GM06990 (cell line): ENCODE data around the gene EYA3.
A peak's percentile ranks its signal among the peaks of the same experiment; 100 is the strongest.

Source experiments
- DNase-seq: peaks from one replicate; pipeline ENCODE4 v3.0.0-alpha.2; 2011; ENCODE audit not compliant: insufficient read length; ENCODE audit errors: extremely low read depth
- H3K27me3 ChIP-seq: replicated peaks from 2 replicates; pipeline ENCODE4 v1.6.0; 2011; ENCODE audit warnings: low read length; ENCODE audit not compliant: control insufficient read depth, insufficient read depth
- H3K36me3 ChIP-seq: 2 replicates; pipeline ENCODE4 v1.5.1; 2011; ENCODE audit warnings: low read length; ENCODE audit not compliant: control insufficient read depth, insufficient read depth
- H3K4me3 ChIP-seq: replicated peaks from 2 replicates; pipeline ENCODE4 v1.5.1; 2011; ENCODE audit warnings: low read depth, mild to moderate bottlenecking, control low read depth, low read length
- CTCF ChIP-seq: IDR thresholded peaks from 2 replicates; pipeline ENCODE4 v1.5.1; 2011; ENCODE audit warnings: low read length, control low read depth, mild to moderate bottlenecking, inconsistent platforms; ENCODE audit not compliant: insufficient read depth, poor library complexity, severe bottlenecking

Gene EYA3

GRCh38 chr1:28039341-28039740 is 49.1 kb downstream of the EYA3 start:
- peaks cover 3% of the 10 kb centered on the region for H3K36me3 ChIP-seq
- H3K4me3 ChIP-seq = no peak overlapping the region
- H3K27me3 ChIP-seq = no peaks in the 10 kb centered on the region
- DNase-seq = no peak
- no peak for TF ChIP-seq CTCF

DNA sequence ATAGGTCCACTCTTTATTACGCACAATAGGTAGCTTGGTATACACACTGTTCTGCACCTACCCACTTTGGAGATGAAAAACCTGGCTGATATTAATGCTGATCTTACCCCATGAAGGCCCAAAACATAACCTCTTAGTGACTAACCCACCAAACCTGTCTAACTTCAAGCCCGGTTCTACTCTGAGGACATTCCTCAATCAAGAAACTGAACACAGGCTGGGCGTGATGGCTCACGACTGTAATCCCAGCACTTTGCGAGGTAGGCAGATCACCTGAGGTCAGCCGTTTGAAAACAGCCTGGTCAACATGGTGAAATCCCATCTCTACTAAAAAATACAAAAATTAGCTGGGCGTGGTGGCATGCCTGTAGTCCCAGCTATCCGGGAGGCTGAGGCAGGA is 50.5 kb downstream of the EYA3 start:
- Histone ChIP-seq H3K4me3 (no peak overlapping the region), H3K27me3 (no peaks in the 10 kb centered on the region), H3K36me3 (peaks cover 3% of the 10 kb centered on the region)
- TF ChIP-seq CTCF = no peak
- no peak for DNase-seq

- no peak for TF ChIP-seq CTCF
- H3K4me3 ChIP-seq = no peak overlapping the region
- no peak for DNase-seq
- H3K27me3 ChIP-seq = no peaks in the 10 kb centered on the region
- peaks cover 3% of the 10 kb centered on the region for H3K36me3 ChIP-seq
Observed at GRCh38 chr1:28037206-28037605, 51.2 kb downstream of the EYA3 start.

GRCh38 chr1:28036431-28036830 is 52.0 kb downstream of the EYA3 start:
- peaks cover 3% of the 10 kb centered on the region for H3K36me3 ChIP-seq
- no peaks in the 10 kb centered on the region for H3K27me3 ChIP-seq
- no peak overlapping the region for H3K4me3 ChIP-seq
- TF ChIP-seq CTCF = no peak
- DNase-seq = no peak

DNA sequence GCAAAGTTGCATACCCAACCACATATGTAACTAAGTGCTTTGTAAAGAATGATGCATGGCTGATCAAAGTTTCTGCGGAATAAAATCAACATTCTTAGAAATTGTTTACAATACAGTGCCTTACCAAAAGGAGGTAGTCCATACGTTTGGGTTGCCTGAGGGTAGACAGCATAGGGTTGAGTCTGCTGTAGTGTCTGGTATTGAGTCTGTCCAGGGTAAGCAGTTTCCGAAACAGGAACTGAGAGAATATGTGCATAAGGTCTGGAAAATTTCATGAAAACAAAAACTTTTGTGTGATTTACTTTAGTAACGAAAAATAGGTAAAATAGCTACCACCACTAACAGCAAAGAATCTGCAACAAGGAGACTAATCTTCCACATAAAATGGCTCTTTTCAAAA is 53.0 kb downstream of the EYA3 start:
- DNase-seq = peak; percentile 22
- no peak for TF ChIP-seq CTCF
- Histone ChIP-seq H3K4me3 (no peak overlapping the region), H3K27me3 (no peaks in the 10 kb centered on the region), H3K36me3 (peaks cover 3% of the 10 kb centered on the region)

- Histone ChIP-seq H3K4me3 (no peak overlapping the region), H3K36me3 (no peaks in the 10 kb centered on the region; the same call in 1 of the 2 replicates), H3K27me3 (no peaks in the 10 kb centered on the region)
- no peak for TF ChIP-seq CTCF
- no peak for DNase-seq
Observed at GRCh38 chr1:28032281-28032680, 56.1 kb downstream of the EYA3 start.
